Activated CD4-positive, alpha-beta T cell treated with anti-CD3 and anti-CD28 coated beads, Interleukin-2, amount 50 U/mL, for 4 hours (primary cell): ENCODE measurements around the gene LAMTOR5.
A peak's percentile ranks its signal among the peaks of the same experiment; 100 is the strongest.
"Not testable (repeated sequence)": the region's sequence is repeated elsewhere in the genome, so short reads cannot be mapped to it uniquely, and the experiment has no call there.

Source experiments
- DNase-seq, 2 experiments: peaks; one replicate each; pipeline ENCODE4 v3.0.0-alpha.2; 2020

LAMTOR5 gene

DNA sequence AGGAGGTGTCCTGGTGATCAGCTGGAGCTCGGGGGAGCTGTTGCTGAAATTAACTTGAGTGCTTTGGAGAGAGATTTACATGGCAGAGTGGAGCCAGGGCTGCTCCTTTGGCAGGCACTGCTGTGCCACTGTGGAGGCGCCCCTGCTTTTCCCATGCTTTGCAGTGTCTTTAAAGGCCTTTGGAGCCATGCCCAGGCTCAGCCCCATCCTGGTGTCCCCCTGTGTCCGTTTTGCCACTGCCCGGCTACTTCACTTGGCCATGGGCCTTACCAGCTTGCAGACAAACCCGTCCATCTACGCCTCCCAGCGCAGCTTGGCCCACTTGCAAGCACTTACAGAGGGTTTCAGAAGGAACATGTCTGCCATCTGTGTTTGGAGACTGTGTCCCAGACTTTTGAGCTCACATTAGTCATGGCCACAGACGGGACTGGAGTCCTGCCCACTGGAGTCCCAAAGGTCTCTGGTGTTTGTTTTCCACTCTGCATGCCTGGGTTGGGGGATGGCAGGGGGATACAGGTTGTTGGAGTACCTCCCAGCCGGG lies 18.2 kb upstream of the LAMTOR5 start:
- no peak for DNase-seq

DNA sequence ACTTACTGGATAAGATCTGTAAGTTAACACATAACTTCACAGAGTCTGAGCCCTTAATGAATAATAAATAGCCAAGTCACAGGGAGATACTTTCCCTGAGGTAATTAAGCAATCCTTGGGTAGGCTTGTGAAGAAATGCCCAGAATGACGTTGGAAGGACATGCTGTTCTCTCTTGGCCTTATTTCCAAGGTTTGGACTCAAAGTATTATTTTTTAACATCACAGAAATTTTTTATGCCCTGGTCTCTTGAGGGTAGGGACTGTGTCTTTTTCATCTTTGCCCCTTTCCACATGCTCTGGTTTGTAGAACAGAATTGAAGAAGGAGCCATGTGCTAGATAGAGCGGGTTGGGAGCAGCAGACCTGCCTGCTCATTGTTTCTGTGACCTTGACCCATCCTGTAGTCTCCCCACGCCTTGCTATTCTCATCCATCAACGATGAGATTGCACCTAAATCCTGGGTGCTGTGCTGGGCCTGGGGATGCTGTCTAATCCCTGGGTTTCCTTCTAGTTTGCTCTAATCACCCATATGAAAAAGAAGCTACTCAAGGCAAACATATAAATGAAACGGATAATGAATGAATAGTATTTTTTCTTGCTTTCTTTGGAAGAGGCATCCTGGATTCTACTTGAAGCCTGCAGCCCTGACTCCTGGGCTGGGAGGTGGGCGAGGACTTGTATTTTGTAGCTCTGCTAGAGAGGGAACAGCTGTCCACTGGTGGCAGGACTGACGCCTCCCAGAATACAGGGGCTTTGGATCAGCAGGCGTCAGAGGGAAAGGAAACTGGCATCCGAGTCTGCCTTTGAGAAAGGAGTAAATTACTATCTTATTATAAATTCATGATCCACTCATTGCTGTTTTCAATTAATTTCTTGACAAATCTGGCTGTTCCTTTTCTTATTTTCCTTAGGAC lies 17.5 kb upstream of the LAMTOR5 start:
- no peak for DNase-seq

DNA sequence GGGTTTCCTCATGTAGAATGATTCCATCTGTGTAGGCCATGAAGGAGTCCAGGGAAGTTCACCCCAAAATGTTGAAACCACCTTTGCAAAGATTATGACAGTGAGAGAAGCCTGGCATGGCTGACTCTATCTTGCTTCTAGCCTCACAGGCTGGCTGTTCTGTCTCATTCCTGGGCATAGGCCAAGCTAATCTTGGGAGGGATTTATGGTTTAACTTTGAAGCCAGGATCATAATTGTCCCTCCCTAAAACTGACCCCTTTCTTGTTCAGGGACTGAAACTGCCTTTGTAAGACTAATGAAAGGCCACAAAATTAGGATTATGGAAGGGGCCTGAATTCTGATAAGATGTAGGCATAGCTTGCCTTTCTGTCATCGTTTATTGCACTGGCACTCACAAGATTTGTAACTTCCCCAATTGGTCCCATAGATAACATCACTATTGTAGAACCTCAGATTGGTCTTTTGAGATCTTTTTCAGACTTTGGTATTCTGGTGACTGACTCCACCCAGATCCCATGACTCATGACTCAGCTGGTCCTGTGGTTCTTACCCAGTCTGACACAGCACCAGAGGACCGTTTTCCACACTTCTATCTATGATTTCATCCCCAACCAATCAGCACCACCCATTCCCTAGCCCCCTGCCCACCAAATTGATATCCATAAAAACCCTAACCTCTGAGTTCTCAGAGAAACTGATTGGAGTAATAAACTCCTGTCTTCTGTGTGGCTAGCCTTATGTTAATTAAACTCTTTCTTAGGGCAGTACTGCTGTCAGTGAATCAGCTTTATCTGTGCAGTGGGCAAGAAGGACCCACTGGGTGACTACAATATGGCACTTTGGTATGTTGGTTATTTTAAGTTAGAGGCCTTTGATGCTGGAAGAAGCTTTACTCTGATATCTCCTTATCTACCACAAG lies 13.6 kb upstream of the LAMTOR5 start:
- DNase-seq: peak in 1 of 2 experiments; percentile 3

DNA sequence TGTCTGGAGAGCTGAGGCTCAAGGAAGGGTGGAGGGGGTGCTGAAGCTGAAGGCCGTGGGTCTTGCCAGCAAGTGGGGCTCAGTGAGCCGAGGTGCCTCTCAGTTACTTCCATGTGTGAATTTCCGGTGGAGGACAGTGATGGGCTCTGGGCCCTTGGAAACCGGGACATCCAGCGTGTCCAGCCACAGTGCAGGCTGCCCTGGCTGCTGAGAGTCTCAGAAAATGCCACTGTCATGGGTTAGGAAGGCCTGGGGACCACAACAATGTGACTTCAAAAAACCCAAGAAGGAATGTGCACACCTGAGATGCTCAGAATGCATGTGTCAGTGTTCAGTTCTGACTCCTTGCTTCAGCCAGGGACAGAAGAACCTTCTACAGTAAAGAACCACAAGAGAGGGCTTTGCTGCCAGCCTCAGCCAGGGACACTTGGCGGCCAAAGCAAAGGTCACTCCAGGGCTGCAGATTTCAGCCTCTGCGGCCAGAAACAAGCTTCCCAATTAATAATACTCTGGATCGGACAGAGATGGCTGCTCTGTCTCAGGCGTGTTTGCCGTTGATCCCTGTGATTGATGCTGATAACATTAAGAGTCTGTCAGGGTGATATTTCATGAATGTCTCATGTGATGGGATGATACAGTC lies 12.6 kb upstream of the LAMTOR5 start:
- no peak for DNase-seq

DNA sequence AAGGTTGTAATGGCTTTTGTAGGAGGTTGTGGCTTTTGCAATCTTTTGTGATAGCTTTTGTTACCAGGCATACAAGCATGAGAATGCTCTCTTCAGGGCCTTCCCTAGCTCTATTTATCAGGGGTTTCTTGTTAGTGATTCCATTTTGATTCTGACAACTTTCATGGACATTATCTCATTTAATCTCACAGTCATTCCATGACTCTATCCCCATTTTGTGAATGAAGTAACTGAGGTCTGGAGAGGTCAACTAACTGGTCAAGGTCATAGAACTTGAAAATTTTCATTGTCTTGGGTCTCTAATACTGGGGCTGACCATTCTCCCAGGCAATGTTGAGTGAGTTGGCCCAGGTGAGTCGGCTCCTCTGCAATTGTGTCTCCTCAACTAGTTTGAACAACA lies 11.2 kb upstream of the LAMTOR5 start:
- DNase-seq: no peak

DNA sequence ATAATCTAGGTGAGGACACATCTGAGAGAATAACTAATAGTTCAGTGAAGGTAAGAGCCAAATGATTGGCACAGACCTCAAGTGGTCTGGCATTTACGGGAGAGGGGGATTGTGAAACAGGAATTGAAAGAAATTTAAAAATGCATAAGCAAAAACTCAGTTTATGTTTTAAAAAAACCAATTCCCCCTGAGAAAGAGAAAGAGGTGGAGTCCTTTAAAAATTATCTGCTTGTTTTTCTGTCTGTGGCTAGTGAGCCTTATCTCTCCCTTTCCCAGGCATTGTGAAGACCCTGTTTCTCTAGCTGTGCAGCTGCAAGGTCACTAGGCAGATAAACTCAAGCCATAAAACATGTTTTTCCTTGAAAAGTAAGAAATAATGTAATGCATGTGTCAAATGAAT lies 5.6 kb upstream of the LAMTOR5 start:
- not testable (repeated sequence) for DNase-seq

DNA sequence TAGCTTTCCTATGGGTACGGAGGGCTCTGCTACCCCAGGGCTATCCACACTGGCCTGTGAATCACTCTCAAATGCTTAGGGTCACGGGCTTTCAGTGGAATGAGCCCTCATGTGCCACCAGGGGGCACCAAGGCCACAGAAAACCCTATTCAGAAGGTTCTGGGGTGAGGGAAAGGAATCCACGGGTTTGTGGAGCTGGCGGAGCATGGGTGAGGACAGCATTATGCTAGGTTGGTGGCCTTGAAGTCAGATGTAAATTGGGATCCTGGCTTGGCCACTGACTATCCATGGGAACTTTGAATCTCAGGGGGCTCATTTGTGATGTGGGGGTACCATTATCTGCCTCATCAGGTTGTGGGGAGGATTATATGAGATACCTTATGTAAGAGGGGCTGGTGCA lies 5.1 kb upstream of the LAMTOR5 start:
- DNase-seq: peak; percentile 55

DNA sequence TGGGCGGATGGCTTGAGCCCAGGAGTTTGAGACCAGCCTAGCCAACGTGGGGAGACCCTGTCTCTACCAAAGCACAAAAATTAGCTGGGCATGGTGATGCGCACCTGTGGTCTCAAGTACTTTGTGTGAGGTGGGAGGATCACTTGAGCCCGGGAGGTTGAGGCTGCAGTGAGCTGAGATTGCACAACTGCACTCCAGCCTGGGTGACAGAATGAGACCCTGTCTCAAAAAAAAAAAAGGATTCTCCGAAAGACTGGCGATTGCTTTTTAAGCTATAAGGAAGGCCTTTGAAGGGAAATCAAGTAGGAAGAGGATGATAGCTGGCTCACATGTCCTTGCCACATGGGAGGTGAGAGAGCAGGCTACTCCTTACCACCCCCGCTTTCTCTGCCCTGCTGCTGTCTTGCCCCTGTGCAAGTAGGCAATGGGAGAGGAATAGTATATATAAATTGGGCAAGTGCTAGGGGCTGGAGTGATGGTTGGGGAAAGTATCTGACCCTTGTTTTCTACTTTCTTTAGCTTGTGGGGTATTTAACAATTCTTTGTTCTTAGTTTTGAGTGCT lies 3.8 kb upstream of the LAMTOR5 start:
- no peak for DNase-seq

DNA sequence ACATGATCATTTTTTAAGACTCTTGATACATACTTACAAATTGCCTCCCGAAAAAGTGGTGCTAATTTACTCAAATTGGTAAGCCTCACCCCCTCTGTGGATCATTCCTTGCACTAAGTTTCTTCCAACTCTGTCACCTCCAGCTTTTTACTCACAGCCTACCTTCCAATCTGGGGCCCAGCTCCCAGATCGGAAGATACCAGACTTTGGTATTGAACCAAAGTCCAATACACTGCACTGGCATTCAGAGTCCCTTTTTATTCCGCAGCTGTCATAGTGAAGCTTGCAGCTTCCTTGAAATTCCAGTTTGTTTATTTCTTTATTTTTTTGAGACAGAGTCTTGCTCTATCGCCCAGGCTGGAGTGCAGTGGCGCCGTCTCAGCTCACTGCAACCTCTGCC lies 1.8 kb upstream of the LAMTOR5 start:
- DNase-seq: no peak

DNA sequence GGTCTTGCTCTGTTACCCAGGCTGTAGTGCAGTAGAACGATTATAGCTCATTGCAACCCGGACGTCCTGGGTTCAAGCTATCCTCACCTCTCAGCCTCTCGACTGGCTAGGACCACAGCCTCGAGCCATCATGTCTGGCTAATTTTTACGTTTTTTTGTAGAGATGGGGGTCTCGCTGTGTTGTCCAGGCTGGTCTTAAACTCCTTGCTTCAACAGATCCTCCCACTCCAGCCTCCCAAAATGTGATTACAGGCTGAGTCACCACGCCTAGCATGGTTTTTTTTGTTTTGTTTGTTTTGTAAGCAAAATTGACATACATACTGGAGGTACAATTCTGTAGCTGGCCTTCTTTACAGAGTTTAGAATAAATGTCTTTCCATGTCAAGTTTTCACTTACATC lies 994 bp upstream of the LAMTOR5 start:
- no peak for DNase-seq

DNA sequence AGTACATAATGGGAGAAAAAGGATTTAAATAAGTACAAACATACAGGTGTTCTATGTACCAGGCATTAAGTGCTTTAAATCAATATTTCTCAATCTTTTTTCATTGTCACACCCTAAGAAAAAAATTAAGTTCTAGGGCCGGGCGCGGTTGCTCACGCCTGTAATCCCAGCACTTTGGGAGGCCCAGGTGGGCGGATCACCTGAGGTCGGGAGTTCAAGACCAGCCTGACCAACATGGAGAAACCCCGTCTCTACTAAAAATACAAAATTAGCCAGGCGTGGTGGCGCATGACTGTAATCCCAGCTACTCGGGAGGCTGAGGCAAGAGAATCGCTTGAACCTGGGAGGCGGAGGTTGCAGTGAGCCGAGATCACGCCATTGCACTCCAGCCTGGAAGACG lies 1.1 kb downstream of the LAMTOR5 start:
- DNase-seq: not testable (repeated sequence)

DNA sequence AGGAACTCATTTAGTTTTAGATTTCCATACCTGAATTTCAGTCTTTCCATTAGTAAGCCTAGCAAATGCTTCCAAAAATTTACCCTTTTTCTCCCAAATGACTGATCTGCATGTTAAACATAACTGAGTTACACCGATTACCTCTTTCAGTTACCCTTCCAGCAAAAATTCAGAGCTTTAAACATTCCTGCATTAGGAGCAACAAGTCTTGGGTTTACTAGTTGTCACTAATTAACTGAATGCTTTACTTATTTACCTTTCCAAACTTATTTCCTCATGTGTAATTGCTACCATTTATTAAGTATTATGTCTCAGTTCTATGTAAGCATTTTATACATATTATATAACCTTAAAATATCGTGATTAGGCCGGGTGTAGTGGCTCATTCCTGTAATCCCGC lies 3.1 kb downstream of the LAMTOR5 start:
- no peak for DNase-seq

DNA sequence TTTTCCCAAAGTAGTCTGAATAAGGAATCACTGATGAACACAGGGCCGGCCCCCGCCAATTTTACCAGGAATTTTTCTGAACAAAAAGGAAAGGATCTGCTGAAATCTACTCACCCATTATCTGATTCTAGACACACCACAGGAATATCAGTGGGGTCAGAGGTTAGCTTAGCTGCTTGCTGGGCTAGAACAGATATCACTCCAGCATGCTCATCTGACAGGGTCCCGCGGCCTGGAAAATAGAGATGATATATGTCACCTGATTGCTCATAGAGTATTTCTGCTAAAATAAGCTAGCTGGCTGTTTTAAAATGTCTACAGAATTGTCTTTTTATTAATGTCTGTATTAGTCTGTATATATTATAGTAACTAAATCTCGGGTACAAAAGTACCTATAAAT lies 3.7 kb downstream of the LAMTOR5 start:
- no peak for DNase-seq

DNA sequence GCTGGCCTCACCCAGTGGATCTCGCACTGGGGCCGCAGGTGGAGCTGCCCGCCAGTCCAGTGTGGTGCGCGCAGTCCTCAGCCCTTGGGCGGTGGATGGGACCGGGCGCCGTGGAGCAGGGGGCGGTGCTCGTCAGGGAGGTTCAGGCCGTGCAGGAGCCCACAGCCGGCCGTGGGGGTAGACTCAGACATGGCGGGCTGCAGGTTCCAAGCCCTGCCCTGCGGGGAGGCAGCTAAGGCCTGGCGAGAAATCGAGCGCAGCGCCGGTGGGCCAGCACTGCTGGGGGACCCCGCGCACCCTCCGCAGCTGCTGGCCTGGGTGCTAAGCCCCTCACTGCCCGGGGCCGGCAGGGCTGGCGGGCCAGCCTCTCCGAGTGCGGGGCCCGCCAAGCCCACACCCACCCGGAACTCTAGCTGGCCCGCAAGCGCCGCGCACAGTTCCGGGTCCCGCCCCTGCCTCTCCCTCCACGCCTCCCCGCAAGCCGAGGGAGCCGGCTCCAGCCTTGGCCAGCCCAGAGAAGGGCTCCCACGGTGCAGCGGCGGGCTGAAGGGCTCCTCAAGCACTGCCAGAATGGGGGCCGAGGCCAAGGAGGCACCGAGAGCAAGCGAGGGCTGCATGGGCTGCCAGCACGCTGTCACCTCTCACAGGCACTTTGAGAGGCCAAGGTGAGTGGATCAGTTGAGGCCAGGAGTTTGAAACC lies 11.1 kb downstream of the LAMTOR5 start:
- DNase-seq: not testable (repeated sequence)

DNA sequence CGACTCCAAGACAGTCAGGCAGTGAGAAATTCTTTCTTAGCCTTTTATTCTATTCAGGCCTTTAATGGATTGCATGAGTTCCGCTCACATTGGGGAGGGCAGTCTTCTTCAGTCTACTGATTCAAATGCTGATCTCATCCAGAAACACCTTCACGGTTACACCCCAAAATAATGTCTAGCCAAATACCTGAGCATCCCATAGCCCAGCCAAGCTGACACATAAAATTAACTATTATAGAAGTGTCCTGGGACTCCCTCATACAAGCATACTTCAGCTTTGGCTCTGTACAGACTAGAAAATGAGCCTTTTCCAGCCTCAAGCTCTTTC lies 13.0 kb downstream of the LAMTOR5 start:
- no peak for DNase-seq

DNA sequence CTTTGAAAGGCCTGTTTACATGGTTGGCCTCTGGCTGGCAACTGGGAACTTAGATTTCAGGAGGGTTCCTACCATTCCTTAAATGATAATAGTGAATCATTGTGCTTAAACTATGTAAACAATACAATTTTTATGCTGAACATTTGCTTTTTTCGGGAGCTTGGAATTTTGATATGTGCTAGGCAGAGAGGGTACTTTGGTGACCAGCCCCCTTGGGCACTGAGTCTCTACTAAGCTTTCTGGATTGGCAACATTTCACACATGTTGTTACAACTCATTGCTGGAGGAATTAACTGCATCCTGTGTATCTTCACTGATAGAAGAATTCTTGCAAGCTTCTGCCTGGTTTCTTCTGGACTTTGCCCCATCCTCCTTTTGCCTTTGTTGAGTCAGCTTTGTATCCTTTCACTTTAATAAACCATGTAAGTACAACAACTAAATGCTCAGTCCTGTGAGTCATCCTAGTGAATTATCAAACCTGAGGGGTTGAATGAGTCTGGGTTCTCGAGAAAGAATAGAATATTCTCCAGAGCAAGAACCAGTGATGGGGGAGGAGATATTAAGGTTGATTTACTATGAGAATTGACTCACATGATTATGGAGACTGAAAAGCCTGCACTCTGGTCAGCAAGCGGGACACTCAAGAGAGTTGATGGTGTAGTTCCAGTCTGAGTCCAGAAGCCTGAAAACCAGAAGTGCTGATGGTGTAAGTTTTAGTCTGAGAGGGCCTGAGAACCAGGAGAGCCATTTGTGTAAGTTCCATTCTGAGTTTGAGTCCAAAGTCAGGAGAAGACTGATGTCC lies 13.6 kb downstream of the LAMTOR5 start:
- no peak for DNase-seq

DNA sequence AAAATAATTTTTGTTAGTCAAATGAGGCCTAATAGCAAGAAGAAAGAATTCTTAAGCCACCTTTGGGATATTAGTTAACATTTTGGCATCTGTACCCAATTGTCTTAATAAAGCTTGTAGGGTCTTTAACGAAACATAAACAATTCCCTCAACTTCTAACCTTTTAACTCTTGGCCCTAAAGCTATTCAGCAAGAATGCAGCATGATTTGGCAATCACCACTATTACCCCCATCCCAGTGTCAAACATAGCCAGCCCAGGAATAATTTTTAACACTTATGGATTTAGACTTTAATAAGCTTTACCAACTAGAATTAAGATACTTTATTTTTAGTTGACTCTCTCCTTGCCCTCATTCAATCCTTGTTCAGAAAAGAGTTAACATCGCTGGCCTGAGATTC lies 14.2 kb downstream of the LAMTOR5 start:
- no peak for DNase-seq

DNA sequence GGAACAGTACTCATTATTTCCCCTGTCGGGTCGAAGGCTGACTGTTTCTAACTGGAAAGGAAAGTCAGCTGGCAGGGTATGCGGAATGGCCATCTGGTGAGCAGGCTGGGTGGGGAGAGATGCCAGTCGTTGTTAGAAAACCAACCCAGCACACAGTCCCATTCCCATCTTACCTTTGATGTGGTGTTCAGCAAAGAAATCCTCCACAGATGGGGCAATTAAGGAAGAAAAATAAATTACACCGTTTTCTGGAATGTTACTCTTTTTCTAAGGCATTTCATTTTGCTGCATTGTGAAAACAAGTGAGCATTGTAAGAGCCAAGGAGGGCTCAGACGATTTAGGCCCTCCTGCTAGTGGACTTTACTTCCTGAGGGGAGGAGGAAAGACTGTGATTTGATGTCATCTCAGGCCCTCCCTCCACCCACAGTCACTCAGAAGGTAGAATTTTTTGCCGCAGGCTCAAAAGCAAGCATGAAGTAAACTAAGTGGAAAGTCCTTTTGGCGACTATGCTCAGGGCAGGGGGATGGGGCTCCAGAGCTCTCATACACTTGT lies 16.7 kb downstream of the LAMTOR5 start, which contains the start of gene SLC16A4:
SLC16A4 (minus strand) TSS at position 335 of the 554 bp plus-strand sequence. CDS start 1,703 bp downstream, outside the sequence.
- no peak for DNase-seq

DNA sequence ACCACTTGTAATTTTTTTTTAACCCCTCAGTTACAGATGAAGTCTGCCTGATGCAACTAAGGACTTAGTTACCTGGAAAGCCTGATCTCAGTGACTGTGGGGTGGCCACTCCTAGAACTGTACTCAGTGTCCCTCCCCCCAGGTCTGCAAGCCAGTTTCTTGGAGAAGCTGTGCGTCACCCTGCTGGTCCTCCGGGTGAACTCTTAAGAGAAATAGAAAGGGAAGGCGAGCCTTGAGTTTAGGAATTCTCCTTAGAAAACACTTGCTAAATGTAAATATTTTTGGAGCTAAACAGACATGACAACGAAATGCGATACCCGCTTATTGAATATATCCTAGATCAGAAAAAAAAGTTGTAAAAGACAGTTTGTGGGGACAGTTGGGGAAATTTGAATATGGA lies 17.4 kb downstream of the LAMTOR5 start:
- no peak for DNase-seq

DNA sequence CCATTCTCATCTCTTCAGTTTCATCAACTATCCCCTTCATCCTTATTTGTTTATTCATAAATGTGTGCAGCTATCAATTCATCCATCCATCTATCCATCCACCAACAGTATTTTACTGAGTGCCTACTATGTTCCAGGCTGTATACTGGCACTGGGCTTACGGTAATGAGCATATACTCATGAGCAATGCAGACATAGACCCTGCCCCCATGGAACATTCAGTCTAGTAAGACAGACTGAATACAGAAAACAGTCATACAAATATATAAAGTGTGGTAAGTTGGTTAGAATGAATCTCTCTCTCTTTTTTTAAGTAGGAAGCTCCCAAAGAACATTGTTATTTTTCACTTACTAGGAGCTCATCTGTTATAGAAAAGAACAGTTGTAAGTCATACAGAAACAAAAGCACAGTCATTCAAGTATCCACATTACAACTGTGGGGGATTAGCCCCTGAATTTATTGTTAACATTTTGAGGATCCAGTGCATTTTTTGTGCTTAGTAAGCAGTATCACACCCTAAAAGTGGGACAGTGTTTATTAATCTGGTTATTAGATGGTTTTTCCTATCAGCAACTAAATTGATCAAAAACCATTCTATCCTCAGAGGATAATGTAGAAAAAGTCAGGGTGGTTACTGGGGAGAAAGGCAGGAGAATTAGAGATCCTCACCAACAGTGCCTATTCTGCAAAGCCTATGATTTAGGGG lies 20.3 kb downstream of the LAMTOR5 start:
- no peak for DNase-seq
